ENCODE data around the gene POLR2H.

POLR2H gene

GRCh38 chr3:184382326-184383032 lies 21.0 kb downstream of the POLR2H start:
- ATAC-seq (replicated peaks; ENCODE audit: extremely low read depth, poor library complexity, severe bottlenecking) (no peak), DNase-seq (ENCODE audit: low spot score in 2 of 2) (no peak)
- Mint-ChIP-seq H3K27ac (ENCODE audit: low read depth) (no peak overlapping the region), H3K36me3 (ENCODE audit: insufficient read depth) (peaks cover 2% of the 10 kb centered on the region), H3K4me3 (no peak overlapping the region), H3K9me3 (no peaks in the 10 kb centered on the region), H3K4me1 (no peaks in the 10 kb centered on the region), H3K27me3 (peaks cover 70% of the 10 kb centered on the region)

GRCh38 chr3:184383033-184383740 lies 21.7 kb downstream of the POLR2H start:
- Mint-ChIP-seq H3K36me3 (ENCODE audit: insufficient read depth) (peaks cover 2% of the 10 kb centered on the region), H3K27me3 (peaks cover 63% of the 10 kb centered on the region)
- ATAC-seq (replicated peaks; ENCODE audit: extremely low read depth, poor library complexity, severe bottlenecking), result no peak

GRCh38 chr3:184384342-184384741 lies 22.8 kb downstream of the POLR2H start:
- Mint-ChIP-seq H3K4me1 (no peaks in the 10 kb centered on the region), H3K4me3 (no peak overlapping the region), H3K36me3 (ENCODE audit: insufficient read depth) (peaks cover 5% of the 10 kb centered on the region), H3K9me3 (no peaks in the 10 kb centered on the region), H3K27me3 (peaks cover 55% of the 10 kb centered on the region), H3K27ac (ENCODE audit: low read depth) (no peak overlapping the region)
- DNase-seq (ENCODE audit: low spot score in 2 of 2) (no peak), ATAC-seq (replicated peaks; ENCODE audit: extremely low read depth, poor library complexity, severe bottlenecking) (no peak)

More at GRCh38 chr3:184383033-184383740, 21.7 kb downstream of the POLR2H start:
- no peak overlapping the region for H3K27ac Mint-ChIP-seq (ENCODE audit: low read depth)
- H3K4me1 Mint-ChIP-seq, result no peaks in the 10 kb centered on the region
- DNase-seq (ENCODE audit: low spot score in 2 of 2), result no peak
- H3K4me3 Mint-ChIP-seq, result no peak overlapping the region
- H3K9me3 Mint-ChIP-seq, result no peaks in the 10 kb centered on the region

GRCh38 chr3:184384856-184385422 lies 23.4 kb downstream of the POLR2H start:
- no peaks in the 10 kb centered on the region for H3K4me1 Mint-ChIP-seq
- H3K27ac Mint-ChIP-seq (ENCODE audit: low read depth), result no peak overlapping the region
- no peaks in the 10 kb centered on the region for H3K9me3 Mint-ChIP-seq
- ATAC-seq (replicated peaks; ENCODE audit: extremely low read depth, poor library complexity, severe bottlenecking) (no peak), DNase-seq (ENCODE audit: low spot score in 2 of 2) (no peak)
- H3K36me3 Mint-ChIP-seq (ENCODE audit: insufficient read depth), result peaks cover 5% of the 10 kb centered on the region
- no peak overlapping the region for H3K4me3 Mint-ChIP-seq
- peaks cover 58% of the 10 kb centered on the region for H3K27me3 Mint-ChIP-seq

- Mint-ChIP-seq H3K9me3 (no peaks in the 10 kb centered on the region), H3K27ac (ENCODE audit: low read depth) (no peak overlapping the region), H3K4me1 (no peaks in the 10 kb centered on the region), H3K27me3 (peaks cover 70% of the 10 kb centered on the region), H3K36me3 (ENCODE audit: insufficient read depth) (peaks cover 5% of the 10 kb centered on the region), H3K4me3 (no peak overlapping the region)
- DNase-seq (ENCODE audit: low spot score in 2 of 2), result no peak
- no peak for ATAC-seq (replicated peaks; ENCODE audit: extremely low read depth, poor library complexity, severe bottlenecking)
These were observed 24.7 kb downstream of the POLR2H start for GRCh38 chr3:184386047-184386806.

- ATAC-seq (replicated peaks; ENCODE audit: extremely low read depth, poor library complexity, severe bottlenecking), result no peak
These were observed 25.7 kb downstream of the POLR2H start for GRCh38 chr3:184387174-184387714.

GRCh38 chr3:184388164-184388935 lies 26.8 kb downstream of the POLR2H start:
- Mint-ChIP-seq H3K27ac (ENCODE audit: low read depth) (no peak overlapping the region), H3K27me3 (peaks cover 62% of the 10 kb centered on the region), H3K36me3 (ENCODE audit: insufficient read depth) (peaks cover 2% of the 10 kb centered on the region), H3K9me3 (no peaks in the 10 kb centered on the region), H3K4me3 (no peak overlapping the region), H3K4me1 (no peaks in the 10 kb centered on the region)
- DNase-seq (ENCODE audit: low spot score in 2 of 2) (no peak), ATAC-seq (replicated peaks; ENCODE audit: extremely low read depth, poor library complexity, severe bottlenecking) (no peak)

More at GRCh38 chr3:184387174-184387714, 25.7 kb downstream of the POLR2H start:
- Mint-ChIP-seq H3K36me3 (ENCODE audit: insufficient read depth) (peaks cover 5% of the 10 kb centered on the region), H3K4me3 (no peak overlapping the region), H3K27me3 (peaks cover 72% of the 10 kb centered on the region), H3K4me1 (no peaks in the 10 kb centered on the region), H3K9me3 (no peaks in the 10 kb centered on the region), H3K27ac (ENCODE audit: low read depth) (no peak overlapping the region)
- no peak for DNase-seq (ENCODE audit: low spot score in 2 of 2)

GRCh38 chr3:184388936-184389230 lies 27.4 kb downstream of the POLR2H start:
- Mint-ChIP-seq H3K36me3 (ENCODE audit: insufficient read depth) (peaks cover 2% of the 10 kb centered on the region), H3K4me3 (no peak overlapping the region), H3K4me1 (no peaks in the 10 kb centered on the region), H3K27me3 (peaks cover 58% of the 10 kb centered on the region), H3K9me3 (no peaks in the 10 kb centered on the region), H3K27ac (ENCODE audit: low read depth) (no peak overlapping the region)
- DNase-seq (ENCODE audit: low spot score in 2 of 2) (no peak), ATAC-seq (replicated peaks; ENCODE audit: extremely low read depth, poor library complexity, severe bottlenecking) (no peak)

- Mint-ChIP-seq H3K4me1 (no peaks in the 10 kb centered on the region), H3K4me3 (no peak overlapping the region), H3K27ac (ENCODE audit: low read depth) (no peak overlapping the region), H3K36me3 (ENCODE audit: insufficient read depth) (peaks cover 2% of the 10 kb centered on the region), H3K27me3 (peaks cover 53% of the 10 kb centered on the region), H3K9me3 (no peaks in the 10 kb centered on the region)
- ATAC-seq (replicated peaks; ENCODE audit: extremely low read depth, poor library complexity, severe bottlenecking) (no peak), DNase-seq (ENCODE audit: low spot score in 2 of 2) (no peak)
These were observed 27.9 kb downstream of the POLR2H start for GRCh38 chr3:184389384-184389783.

GRCh38 chr3:184389935-184390528 lies 28.5 kb downstream of the POLR2H start:
- Mint-ChIP-seq H3K4me3 (no peak overlapping the region), H3K9me3 (no peaks in the 10 kb centered on the region), H3K27me3 (peaks cover 46% of the 10 kb centered on the region), H3K36me3 (ENCODE audit: insufficient read depth) (peaks cover 2% of the 10 kb centered on the region), H3K27ac (ENCODE audit: low read depth) (no peak overlapping the region), H3K4me1 (no peaks in the 10 kb centered on the region)
- ATAC-seq (replicated peaks; ENCODE audit: extremely low read depth, poor library complexity, severe bottlenecking), result no peak
- DNase-seq (ENCODE audit: low spot score in 2 of 2), result no peak

- Mint-ChIP-seq H3K27me3 (peaks cover 35% of the 10 kb centered on the region), H3K4me3 (no peak overlapping the region), H3K4me1 (no peaks in the 10 kb centered on the region), H3K27ac (ENCODE audit: low read depth) (no peak overlapping the region), H3K36me3 (ENCODE audit: insufficient read depth) (peaks cover 2% of the 10 kb centered on the region), H3K9me3 (no peaks in the 10 kb centered on the region)
- ATAC-seq (replicated peaks; ENCODE audit: extremely low read depth, poor library complexity, severe bottlenecking) (no peak), DNase-seq (ENCODE audit: low spot score in 2 of 2) (no peak)
These were observed 29.8 kb downstream of the POLR2H start for GRCh38 chr3:184391266-184391665.

GRCh38 chr3:184395320-184395660 lies 33.8 kb downstream of the POLR2H start:
- H3K4me1 Mint-ChIP-seq, result no peaks in the 10 kb centered on the region
- ATAC-seq (replicated peaks; ENCODE audit: extremely low read depth, poor library complexity, severe bottlenecking) (no peak), DNase-seq (ENCODE audit: low spot score in 2 of 2) (no peak)
- no peak overlapping the region for H3K4me3 Mint-ChIP-seq
- no peak overlapping the region for H3K27ac Mint-ChIP-seq (ENCODE audit: low read depth)
- H3K27me3 Mint-ChIP-seq, result peaks cover 44% of the 10 kb centered on the region
- H3K36me3 Mint-ChIP-seq (ENCODE audit: insufficient read depth), result no peaks in the 10 kb centered on the region
- no peaks in the 10 kb centered on the region for H3K9me3 Mint-ChIP-seq
